Femur (tissue), 1 donor: ENCODE data around the gene LYRM9.
"Not testable (repeated sequence)": the region's sequence is repeated elsewhere in the genome, so short reads cannot be mapped to it uniquely, and the experiment has no call there.

Experiments used
- DNase-seq: peaks from one replicate; pipeline ENCODE4 v3.0.0-alpha.2; 2017

LYRM9 gene

GRCh38 chr17:27872776-27873175 lies 20.4 kb downstream of the LYRM9 start:
- no peak for DNase-seq

DNA sequence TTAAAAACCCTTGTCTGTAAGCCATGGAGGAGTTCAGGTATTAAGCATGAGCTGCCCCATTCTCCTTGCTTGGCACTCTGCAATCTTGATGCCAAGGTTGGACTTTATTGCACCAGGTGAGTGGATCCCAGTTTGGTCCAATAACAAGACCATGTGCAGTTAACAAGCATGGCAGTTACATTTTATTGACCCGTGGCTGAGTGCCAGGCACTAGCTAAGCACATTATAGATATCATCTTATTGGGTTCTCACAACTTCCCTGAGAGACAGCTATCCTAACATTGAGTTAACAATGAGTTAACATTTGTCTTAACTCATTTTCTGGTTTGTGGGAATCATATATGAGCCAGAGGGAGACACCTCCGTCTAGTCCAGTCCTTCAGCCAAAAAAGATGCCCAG lies 21.8 kb downstream of the LYRM9 start:
- DNase-seq, result no peak

GRCh38 chr17:27870345-27870744 lies 22.8 kb downstream of the LYRM9 start:
- DNase-seq, result no peak

DNA sequence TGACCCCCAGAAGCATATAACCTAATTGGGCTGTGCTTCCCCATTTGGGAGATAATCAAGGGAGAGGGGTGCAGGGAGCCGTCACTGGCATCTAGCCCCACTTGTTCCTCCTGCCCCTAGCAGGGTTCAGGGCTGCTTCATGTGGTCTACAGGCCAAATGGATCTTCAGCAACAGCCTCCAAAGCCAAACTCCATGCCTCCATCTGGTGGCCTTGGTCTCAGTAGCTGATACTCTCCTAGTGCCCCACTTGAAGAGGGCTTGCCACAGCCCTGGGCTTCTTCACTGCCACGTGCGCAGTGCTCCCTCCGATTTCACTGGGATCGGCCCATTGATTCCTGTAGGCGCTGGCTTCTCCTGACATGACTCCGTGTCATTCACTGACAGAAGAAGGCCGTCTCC lies 24.6 kb downstream of the LYRM9 start:
- no peak for DNase-seq

- no peak for DNase-seq
These were observed 30.3 kb downstream of the LYRM9 start for GRCh38 chr17:27862840-27863239.

- no peak for DNase-seq
These were observed 31.2 kb downstream of the LYRM9 start for GRCh38 chr17:27862004-27862403.

- DNase-seq, result no peak
These were observed 32.0 kb downstream of the LYRM9 start for GRCh38 chr17:27860971-27861664.

DNA sequence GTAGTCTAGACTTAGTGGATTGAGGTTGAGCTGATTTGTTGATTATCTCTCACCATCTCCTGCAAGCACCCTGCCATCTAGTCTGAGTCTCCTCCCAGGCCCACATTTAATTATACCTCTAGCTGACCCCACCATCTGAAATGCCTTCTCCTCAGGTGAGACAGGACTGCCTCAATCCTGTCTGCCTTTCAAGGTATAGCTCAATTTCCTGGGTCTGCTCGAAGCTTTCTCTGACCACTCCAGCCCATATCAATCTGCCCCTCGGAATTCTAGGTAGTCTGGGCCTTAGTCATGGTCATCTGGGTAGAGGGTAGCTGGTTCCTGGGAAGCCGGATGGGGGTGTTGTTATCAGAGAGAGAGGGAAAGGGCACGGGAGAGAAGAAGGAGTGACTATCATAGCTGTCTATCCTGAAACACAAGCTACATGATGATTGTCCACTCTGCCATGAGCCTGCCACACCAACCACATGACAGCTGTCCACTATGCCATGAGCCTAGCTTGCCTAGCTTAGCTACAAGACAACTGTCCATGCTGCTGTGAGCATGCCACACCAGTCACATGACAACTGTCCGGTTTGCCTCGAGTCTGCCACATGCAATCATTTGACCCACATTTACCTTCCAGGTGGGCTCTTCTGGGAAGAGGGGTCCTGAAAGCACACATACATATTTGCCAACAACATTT lies 34.4 kb downstream of the LYRM9 start:
- no peak for DNase-seq

- no peak for DNase-seq
These were observed 36.3 kb downstream of the LYRM9 start for GRCh38 chr17:27856676-27857432.

DNA sequence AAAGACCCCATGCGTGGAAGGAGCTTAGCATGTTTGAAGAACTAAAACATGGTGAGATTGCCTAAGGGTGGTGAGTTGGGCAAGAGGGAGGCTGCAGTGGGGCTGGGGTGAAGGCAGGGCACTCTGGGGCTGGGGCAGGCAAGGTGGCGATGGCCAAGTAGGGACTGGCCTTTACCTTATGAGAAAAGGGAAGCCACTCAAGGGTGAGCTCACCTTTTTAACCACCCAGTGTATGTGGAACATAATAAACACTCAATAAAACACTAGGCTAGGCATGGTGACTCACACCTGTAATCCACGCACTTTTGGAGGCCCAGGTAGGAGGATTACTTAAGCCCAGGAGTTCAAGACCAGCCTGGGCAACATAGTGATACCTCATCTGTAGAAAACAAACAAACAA lies 37.7 kb downstream of the LYRM9 start:
- no peak for DNase-seq

- DNase-seq, result no peak
These were observed 39.0 kb downstream of the LYRM9 start for GRCh38 chr17:27854163-27854562.

- no peak for DNase-seq
These were observed 40.1 kb downstream of the LYRM9 start for GRCh38 chr17:27853091-27853490.

DNA sequence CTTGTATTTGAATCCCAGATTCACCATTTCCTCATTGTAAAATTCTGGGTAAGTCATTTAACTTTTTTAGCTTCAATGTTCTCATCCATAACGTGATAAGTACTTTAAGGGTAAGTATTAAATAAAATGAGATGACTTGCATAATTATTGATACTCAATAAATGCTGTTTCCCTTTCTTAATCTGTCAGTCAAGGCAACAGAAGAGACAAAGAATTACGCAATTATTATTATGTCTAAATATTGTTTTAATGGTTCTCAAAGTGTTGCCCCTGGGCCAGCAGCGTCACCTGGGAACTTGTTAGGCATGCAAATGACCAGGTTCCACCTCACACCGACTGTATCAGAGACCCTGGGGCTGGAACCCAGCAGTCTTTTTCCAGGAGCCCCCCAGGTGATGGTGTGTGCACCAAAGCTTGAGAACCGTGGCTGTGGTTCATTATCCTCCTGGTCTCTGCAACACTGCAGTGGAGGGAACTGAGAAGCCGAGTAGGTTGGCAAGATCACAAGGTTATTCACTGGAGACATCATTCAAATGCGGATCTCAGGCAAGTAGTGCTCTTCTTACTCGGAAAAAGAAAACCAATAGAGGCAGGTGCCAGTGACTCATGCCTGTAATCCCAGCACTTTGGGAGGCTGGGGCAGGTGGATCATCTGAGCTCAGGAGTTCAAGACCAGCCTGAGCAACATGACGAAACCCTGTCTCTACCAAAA lies 43.5 kb downstream of the LYRM9 start:
- DNase-seq, result no peak

DNA sequence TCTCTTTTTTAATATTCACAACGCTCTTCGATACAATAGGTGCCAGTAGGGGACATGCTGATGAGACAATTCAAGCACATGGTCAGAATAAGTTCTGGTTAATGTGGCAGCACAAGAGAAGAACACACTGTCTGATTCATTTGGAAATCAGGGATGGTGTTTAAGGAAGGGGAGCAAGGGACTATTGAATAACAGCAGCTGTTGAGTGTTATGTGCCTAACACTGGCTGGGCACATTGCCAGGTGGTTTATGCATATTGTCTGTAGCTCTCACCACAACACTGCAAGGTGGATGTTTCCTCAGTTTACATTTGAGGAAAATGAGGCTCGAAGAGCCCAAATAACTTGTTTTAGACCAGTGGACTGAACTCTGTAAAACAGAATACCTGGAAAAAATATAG lies 44.2 kb downstream of the LYRM9 start:
- peak; percentile 41 for DNase-seq

GRCh38 chr17:27846808-27847307 lies 46.3 kb downstream of the LYRM9 start:
- DNase-seq, result not testable (repeated sequence)

- DNase-seq, result no peak
These were observed 47.0 kb downstream of the LYRM9 start for GRCh38 chr17:27846042-27846655.

DNA sequence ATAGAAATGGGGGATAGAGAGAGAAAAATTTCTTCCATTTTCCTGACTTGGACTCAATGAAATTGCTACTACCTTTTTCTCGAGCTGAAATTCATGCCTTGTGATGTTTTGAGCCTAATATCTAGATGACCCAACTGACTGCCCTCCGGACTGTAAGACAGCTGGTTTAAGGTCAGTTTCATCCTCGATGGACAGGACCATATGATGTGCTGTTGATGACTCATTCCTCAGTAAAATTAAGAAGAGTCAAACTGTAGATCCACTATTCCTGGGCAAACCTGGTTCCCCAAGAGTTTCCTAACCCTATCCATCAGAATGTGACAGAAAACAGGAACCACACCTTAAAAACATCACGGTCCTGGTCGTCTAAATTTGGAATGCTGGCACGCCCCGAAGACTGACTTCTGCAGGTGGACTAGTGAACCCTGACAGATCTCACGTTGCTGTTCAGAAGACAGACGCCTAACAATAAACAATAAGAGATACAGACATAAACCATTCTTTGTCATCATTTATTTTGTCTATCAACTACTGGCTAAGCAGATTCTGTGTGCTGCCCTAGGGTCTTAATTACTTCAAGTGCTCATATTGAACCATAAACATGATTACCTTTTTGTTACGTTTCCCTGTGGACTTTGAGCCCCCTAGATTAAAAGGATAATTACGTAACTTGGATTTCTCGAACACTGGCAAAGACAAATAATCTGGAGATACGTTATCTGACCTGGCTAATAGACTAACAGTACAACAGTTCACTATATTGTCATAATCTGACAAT lies 47.7 kb downstream of the LYRM9 start:
- DNase-seq, result no peak

GRCh38 chr17:27840688-27841087 lies 52.5 kb downstream of the LYRM9 start:
- DNase-seq, result no peak

- DNase-seq, result not testable (repeated sequence)
These were observed 52.8 kb downstream of the LYRM9 start for GRCh38 chr17:27840406-27840678.

DNA sequence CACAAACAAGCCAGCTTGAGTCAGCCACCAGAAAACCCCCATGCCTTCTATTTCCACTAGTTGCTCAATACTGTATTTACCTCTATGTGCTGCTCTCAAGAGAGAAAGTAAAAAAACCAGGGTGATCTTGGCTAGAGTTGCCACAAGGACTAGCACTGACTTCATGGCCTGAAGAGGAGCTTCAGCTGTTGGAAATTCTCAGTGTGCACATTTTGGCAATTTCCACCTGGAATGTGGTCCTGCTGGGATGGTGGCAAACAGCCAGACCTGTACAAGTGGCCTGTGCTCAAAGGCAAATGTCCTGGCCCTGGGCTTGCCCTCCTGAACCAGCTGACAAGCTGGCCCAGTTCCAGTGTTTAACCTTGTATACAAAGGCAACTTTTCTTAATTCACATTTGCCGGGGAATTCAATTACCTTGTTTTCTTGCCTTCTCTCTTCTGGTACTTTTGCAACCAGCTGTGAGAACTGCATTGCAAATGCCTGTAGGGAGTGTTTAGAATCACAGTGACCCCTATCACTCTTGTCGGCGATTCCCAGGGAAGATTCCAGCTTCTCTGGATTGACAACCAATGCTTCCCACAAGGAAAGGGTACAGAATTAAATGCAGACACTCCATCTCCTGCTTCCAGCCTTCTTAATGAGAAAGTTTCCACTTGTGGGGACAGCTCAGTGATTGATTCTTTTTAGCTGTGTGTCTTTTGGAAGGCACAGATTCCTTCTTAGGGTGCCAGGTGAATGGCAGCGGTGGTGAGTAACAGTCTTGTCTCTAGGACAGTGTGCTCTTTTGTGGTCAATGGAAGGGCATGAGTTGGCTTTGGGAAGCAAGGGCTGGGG lies 53.4 kb downstream of the LYRM9 start:
- not testable (repeated sequence) for DNase-seq

- not testable (repeated sequence) for DNase-seq
These were observed 54.6 kb downstream of the LYRM9 start for GRCh38 chr17:27838607-27839006.
